SKM-1 treated with dmso at 0.1 percent for 144 hours (cell line): ENCODE data around the gene GAS2L2.
"Not testable (repeated sequence)": the region's sequence is repeated elsewhere in the genome, so short reads cannot be mapped to it uniquely, and the experiment has no call there.

Experiments
- DNase-seq: peaks from one replicate; lab custom pipeline; 2025; ENCODE audit not compliant: unreplicated experiment; lab: John Stamatoyannopoulos, UW

Gene GAS2L2

GRCh38 chr17:35730400-35731005, 22.5 kb downstream of the GAS2L2 start:
- no peak for DNase-seq

DNA sequence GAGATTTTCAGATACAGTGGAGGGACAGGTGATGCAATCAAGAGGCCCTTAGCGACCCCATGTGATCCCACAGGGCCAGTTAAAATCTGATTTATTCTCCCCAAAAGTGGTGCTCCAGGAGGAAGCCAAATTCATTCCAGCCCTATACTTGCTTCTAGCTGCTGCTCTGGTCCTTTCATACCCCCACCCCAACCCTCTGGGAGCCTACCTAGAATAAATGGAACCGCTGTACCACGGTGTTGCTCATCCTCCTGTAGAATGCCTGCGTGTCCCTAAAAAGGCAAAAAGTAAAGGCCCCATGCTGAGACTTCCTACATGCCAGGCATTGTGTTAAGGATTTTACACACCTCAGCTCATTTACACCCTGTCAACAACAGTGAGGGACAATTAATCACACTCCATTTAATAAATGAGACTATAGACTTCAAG, 23.6 kb downstream of the GAS2L2 start:
- DNase-seq: no peak

- DNase-seq: no peak
These were observed 24.5 kb downstream of the GAS2L2 start for GRCh38 chr17:35728551-35728950.

DNA sequence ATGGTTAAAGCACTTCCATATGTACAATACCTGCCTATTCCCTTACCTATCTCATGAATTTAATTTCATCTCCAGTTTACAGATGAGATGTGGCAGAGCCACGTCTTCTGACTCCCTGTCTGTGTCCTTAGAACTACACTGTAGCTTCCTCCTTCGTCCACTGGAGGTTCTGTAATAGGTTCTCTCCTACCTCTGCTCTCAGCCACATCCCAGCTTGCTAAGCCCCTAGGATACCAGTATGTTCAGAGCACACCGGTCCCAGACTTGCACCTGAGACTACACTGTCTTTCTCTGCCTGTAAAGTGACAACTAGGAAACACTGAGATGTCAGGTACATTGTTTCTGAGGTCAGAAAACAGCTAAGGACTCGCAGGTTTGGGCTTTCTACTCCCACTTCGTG, 25.4 kb downstream of the GAS2L2 start:
- no peak for DNase-seq

GRCh38 chr17:35726953-35727460, 26.0 kb downstream of the GAS2L2 start:
- DNase-seq: no peak

DNA sequence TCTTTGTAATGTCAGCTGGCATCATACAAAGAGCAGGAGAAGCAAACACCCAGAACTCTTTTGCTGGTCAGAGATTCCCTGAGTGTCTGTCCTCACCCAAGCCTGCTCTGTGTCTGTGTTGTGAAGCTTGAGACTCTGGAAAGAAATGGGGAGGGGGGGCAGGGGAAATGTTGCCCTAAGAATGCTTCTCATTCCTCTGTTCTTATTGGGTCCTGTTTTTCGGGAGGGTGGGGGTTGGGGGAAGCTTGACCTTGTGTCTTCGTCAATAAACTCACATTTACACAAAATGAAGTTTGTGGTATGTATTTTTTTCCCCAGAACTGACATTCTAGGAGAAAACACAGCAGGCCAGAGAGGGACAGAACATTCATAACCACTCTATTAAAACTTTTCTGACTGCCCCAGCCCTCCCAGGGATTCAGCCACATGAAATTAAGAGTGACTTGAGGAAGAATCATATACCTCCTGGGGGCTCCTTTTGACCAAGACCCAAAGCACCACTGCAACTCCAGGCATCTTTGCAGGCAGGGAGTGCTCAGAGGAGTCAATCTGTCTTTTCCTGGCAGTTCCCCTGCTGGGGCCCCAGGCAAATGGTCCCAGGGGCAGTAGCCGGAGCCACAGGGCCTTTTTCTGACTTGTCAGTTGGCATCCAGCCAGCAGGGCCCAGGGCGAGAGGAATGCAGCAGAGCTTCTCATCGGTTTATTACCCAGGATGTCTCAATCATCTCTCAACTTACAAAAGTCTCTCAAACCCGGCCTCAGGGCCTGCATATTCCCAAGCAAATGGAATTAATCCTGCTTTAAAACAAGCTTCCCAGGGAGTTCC, 26.7 kb downstream of the GAS2L2 start:
- DNase-seq: no peak

DNA sequence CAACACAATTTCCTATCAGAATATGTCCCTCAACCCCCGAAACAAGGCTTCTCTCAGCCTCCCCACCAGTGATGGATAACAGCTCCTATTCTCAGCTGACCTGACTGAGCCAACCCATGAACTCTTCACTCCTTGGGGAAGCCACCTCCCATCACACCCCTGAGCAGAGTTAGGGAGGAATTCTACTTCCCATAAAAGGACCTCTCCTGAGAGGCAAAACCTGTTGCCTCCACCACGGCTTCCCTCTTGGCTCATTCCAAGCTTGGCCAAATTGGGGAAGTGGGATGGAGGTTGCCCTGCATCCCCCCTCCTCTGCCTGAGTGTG, 27.3 kb downstream of the GAS2L2 start:
- DNase-seq: no peak

- DNase-seq: no peak
These were observed 28.0 kb downstream of the GAS2L2 start for GRCh38 chr17:35725058-35725457.

- no peak for DNase-seq
These were observed 29.3 kb downstream of the GAS2L2 start for GRCh38 chr17:35723735-35724134.

DNA sequence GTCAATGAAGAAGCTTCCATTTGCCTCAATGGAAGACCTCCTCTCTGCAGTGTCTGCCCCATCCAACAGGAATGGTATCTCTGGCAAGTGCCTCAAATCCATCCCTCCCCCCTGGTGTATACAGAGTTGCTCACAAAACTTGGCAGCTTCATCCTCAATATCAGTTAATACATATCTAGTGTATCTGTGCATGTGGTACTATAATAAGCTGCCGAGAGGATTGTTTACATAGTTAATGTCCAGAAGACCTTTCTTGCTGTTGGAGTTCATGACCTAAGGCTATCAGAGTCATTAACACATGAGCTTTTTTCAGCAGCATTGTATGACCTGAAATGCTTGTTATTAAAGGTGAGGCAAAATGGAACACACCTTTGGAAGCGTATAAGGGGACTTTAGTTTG, 35.6 kb downstream of the GAS2L2 start:
- DNase-seq: no peak

GRCh38 chr17:35716897-35717465, 36.1 kb downstream of the GAS2L2 start:
- DNase-seq: no peak

GRCh38 chr17:35716173-35716572, 36.9 kb downstream of the GAS2L2 start:
- DNase-seq: no peak

GRCh38 chr17:35715416-35715815, 37.6 kb downstream of the GAS2L2 start:
- DNase-seq: no peak

GRCh38 chr17:35714988-35715387, 38.1 kb downstream of the GAS2L2 start:
- no peak for DNase-seq

DNA sequence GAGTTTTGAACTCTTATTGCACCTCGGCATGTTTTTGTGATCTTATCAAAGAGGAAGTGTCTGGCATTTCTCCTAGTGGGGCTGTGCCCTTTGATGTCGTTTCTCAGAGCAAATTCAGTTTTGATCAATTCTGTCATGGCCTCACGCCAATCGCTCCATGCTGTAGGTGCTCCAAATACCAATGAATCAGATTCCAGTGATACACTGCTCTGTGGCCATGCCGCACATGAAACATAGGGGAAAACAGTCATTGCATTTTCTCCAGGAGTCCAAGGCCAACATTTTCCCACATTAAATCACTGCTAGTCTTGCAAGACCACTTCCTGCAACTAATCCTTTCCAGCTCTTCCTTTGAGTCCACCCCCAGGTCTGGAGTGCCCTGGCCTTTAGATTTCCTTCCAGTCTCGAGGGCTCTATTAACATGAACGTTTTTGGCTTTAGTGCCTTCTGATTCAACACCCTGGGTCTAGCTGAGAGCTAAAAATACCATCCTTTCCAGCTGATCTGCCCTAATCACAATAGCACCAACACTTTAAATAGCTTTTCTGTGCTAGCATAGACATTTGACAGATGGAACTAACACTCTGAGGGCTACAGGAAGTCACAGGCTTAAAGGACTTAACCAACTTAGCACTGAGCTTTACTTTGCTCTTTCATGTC, 39.8 kb downstream of the GAS2L2 start:
- DNase-seq: no peak

- no peak for DNase-seq
These were observed 42.1 kb downstream of the GAS2L2 start for GRCh38 chr17:35710950-35711349.

GRCh38 chr17:35709874-35710273, 43.2 kb downstream of the GAS2L2 start:
- no peak for DNase-seq

- DNase-seq: no peak
These were observed 44.1 kb downstream of the GAS2L2 start for GRCh38 chr17:35708951-35709350.

DNA sequence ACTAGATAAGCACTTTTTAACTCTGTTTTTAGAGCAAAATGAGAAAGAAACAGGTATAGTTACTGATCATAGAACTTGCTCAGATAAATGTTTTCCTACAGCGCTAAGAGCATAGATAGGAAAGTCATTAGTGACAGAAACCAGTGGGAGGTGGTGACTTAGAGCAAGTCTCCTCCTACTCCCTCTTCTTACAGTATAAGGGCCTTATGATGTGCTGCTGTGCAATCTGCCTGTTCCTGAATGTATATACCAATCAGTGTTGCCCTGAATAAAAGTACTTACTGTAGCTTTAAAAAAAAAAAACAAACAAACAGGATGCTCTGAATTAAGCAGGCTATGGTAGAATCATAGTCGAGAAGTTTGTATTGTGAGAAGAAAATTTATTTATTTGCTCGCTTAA, 44.9 kb downstream of the GAS2L2 start:
- no peak for DNase-seq

GRCh38 chr17:35705705-35706104, 47.3 kb downstream of the GAS2L2 start:
- no peak for DNase-seq

DNA sequence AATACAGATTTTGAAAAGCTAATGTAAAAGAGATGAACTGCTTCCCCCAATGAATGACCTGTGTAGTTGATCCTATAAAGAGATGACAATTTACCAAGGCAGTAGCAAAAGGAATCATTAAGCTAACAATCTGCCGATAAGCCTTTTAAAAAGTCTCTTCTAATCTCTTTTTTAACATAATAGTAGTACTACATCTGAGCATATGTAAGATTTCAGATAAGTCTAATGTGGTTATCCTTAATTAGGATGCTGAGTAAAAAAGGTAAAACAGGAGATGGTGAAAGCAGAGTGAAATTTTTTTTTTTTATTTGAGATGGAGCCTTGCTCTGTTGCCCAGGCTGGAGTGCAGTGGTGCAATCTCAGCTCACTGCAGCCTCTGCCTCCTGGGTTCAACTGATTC, 47.8 kb downstream of the GAS2L2 start:
- no peak for DNase-seq

DNA sequence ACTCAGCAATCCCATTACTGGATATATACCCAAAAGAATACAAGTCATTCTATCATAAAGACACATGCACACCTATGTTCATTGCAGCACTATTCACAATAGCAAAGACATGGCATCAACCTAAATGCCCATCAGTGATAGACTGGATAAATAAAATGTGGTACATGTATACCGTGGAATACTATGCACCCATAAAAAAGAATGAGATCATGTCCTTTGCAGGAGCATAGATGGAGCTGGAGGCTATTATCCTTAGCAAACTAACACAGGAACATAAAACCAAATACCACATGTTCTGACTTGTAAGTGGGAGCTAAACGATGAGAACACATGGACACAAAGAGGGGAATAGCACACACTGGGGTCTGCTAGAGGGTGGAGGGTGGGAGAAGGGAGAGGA, 49.7 kb downstream of the GAS2L2 start:
- DNase-seq: not testable (repeated sequence)
